ENCODE results near the gene CCDC172.

DNA sequence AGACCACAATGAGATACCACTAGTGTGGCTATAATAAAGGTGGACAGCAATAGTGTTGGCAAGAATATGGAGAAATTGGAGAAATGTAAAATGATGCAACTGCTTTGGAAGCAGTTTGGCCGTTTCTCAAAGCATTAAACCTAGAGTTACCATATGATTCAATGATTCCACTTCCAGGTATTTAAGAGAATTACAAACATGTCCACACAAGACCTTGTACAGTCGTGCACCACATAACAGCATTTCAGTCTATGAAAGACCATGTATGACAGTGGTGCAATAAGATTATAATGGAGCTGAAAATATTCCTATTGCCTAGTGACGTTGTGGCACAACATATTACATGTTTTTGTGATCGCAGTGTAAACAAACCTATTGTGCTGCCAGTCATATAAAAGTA, 29.6 kb downstream of the CCDC172 start:
- TF ChIP-seq, protein P1, sequence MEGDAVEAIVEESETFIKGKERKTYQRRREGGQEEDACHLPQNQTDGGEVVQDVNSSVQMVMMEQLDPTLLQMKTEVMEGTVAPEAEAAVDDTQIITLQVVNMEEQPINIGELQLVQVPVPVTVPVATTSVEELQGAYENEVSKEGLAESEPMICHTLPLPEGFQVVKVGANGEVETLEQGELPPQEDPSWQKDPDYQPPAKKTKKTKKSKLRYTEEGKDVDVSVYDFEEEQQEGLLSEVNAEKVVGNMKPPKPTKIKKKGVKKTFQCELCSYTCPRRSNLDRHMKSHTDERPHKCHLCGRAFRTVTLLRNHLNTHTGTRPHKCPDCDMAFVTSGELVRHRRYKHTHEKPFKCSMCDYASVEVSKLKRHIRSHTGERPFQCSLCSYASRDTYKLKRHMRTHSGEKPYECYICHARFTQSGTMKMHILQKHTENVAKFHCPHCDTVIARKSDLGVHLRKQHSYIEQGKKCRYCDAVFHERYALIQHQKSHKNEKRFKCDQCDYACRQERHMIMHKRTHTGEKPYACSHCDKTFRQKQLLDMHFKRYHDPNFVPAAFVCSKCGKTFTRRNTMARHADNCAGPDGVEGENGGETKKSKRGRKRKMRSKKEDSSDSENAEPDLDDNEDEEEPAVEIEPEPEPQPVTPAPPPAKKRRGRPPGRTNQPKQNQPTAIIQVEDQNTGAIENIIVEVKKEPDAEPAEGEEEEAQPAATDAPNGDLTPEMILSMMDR (conservative IDR thresholded peaks at IDR 0.05; ENCODE audit: low read depth, low read length) = no peak
- TF ChIP-seq EZH2 (IDR thresholded peaks at IDR 0.05; ENCODE audit: low read length, unreplicated experiment) (no peak), EZH2phosphoT487 (IDR thresholded peaks at IDR 0.05; ENCODE audit: borderline replicate concordance, low read length) (no peak)

Data from PC-3 (cell line).